Activated CD4-positive, alpha-beta T cell treated with anti-CD3 and anti-CD28 coated beads for 24 hours (primary cell): ENCODE results near the gene RPS6KB2.
A peak's percentile ranks its signal among the peaks of the same experiment; 100 is the strongest.
"Not testable (repeated sequence)": the region's sequence is repeated elsewhere in the genome, so short reads cannot be mapped to it uniquely, and the experiment has no call there.

Source experiments
- DNase-seq, 2 donors: peaks; one replicate each; pipeline ENCODE4 v3.0.0-alpha.2; 2020; ENCODE audit warnings: low read depth in 2 of 2

Gene RPS6KB2

DNA sequence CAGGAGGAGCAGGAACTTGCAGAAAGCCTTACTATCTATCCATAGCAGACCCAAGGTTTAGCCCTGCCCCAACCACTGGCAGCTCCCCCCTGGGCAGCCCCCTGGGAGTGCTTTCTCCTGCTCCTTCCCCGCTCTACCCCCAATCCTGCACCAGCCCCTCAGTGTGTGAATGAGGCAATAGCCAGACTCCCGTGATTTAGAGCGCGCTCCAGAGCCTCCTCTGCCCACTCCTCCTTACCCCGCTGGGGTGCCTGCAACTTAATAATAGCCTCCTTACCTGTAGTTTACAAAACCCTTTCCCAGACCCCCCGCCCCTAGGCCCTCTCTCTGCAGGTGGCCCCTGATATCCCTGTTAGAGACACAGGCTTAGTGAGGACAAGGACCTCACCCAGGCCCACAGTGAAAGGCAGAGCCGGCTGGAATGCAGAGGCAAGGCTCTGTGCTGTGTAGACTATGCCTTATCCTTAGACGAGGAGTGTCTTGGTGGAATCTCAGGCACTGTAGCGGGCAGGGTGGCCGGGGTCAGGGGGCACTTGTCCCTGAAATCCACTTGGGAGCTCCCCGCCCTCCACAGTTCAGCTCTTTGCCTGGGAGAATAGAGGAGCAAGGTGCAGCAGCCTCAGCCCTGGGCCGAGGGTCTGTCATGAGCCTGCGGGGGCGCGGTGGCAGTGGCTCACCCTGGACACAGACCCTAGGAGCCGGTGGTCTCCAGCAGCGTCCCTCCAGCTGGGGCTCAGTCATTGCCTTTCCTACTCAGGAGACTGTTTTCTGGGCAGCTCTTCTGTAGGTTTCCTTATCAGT is 17.1 kb upstream of the RPS6KB2 start:
- DNase-seq: no peak

DNA sequence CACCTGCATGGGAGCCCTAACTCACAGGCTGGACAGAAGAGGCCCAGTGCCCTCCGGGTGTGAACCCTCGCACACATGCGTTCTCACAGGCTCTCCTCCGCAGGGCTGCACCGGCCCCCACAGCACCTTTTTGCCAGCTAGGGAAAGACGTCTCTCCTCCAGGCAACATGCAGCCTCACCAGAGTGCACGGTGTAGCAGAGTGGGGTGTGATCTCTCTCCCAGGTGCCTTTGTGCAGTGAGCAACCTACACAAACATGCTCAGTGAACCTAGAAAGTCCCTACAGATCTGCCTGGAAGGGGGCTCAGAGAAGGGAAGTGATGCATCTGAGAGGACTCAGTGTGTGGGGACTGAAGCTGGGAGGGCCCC is 16.5 kb upstream of the RPS6KB2 start:
- no peak for DNase-seq

DNA sequence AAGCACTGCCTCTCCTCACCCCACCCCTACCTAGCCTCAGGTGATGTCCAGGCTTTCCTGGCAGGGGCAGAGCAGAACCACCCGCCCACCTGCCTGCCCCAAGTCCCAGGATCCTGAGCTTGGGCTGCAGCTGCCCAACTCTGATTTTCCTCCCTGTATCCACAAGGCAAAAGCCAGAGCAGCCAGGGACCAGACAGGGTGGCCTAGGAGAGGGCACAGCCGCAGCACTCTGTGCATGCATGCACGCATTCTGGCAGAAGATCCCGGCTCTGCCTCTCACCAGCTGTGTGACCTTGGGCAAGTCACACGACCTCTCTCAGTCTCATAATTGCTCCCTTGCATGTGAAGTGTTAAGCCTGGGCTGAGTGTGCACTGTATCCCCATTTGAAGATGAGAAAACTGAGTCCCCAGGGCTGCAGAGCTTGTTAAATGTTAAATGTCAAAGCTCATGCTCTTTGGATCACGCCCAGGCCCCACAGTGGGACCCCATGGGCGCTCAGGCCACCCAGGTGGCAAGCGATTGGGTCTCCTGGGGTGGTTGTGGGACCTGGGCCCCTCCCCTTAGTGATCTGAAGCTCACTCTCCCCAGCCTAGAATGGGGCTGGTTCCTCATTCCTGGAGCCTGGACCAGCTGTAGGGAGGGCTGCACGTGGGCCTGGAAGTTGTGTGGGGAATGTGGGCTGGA is 15.7 kb upstream of the RPS6KB2 start:
- no peak for DNase-seq

DNA sequence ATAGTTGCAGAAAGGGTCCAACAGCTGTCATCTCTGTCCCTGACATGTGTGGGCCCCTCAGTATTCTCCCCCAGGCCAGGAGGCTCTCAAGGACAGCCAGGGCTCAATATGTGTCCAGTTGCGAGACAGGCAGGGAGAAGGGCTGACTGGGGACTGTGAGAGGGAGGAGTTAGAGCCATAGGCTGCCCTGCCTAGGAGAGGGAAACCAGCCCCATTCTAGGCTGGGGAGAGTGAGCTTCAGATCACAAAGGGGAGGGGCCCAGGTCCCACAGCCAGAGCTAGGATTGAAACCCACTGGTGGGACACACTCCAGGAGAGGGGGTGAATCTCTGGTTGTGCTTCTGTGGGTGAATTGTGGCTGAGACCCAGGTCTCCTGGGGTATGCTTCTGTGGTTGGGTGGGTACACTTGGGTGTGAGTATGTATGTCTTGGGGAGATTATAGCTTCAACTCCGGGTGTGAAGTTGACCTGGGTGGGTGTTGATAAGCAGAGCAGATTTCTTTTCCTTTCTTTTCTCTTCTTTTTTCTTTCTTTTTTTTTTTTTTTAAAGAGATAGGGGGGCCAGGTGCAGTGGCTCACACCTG is 14.9 kb upstream of the RPS6KB2 start:
- DNase-seq: no peak

DNA sequence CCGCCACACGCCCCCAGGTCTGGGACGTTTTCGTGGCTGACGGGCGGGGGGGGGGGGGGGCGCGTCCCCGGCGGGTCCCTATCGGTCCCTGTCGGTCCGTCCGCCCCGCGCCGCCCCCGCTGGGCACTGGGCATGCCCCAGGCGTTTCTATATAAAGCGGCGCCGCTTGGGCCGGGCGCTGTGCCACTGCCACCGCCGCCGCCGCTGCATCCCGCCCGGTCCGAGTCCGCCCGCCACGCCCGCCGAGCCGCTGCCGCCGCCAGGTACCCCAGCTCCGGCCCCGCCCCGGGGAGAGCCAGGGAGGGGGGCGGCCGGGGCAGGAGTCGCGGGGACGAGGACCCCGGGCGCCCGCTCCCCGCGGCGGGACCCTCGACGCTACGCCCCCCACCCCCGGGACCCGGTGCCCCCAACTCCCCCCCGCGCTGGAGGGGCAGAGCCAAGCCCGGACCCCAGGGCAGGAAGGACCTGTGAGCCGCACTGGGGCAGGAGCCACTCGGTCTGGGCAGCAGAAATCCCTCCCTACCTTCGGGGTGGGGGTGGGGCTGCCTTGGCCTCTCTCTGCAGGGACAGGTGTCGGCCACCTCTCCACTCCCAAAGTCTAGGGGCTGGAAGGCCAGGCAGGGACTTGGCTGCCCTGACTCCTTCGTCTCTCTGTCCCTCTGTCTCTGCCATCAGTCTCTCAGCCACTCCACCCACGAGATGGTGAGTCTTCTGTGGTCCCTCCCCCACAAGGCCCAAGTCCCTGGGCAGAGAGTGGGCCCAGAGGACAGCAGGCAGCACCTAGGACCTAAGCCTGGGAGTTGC is 12.6 kb upstream of the RPS6KB2 start, which contains the start of gene CARNS1:
TSS of gene CARNS1 (plus strand) at position 178 of the 804 bp plus-strand sequence. CDS start at position 700, 522 bp downstream.
- no peak for DNase-seq

DNA sequence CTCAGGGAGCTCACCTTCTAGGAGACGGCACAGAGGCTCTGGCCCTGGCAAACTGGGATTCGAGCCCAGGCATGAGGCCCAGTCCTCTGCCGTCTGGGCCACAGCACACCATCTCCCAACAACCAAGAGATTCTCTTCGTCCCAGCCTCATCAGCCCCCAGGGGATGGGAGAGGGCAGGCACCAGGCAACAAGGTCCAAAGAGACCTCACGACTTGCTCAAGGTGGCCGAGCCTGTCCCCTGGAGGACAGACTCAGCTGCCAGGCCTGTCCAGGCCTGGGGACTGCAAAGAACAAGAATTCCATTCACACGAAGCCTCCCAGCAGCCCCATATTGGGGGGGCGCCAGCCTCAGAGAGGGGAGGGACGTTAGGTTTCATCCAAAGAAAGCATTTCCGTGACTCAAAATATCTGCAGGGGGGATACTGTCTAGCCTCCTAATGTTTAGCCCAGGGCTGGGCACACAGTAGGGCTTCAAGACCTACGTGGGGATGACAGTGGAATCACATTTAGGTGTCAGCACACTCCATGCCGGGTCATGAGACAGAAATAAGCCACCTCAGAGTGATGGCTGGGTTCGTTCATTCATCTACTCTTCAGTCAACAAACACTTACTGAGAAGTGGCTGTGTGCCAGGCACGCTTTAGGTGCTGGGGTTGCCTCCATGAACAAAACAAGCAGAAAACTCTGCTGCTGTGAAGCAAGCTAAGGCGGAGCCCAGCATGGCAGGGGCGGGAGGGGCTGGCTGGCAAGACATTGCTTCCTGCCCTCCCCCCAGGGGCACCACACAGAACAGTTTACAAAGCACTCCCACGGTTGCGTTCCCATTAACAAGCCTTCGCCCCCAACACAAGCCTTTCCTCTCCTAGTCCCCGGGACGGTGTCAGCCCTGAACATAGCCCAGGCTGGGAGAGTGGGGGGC is 11.6 kb upstream of the RPS6KB2 start:
- DNase-seq: no peak

DNA sequence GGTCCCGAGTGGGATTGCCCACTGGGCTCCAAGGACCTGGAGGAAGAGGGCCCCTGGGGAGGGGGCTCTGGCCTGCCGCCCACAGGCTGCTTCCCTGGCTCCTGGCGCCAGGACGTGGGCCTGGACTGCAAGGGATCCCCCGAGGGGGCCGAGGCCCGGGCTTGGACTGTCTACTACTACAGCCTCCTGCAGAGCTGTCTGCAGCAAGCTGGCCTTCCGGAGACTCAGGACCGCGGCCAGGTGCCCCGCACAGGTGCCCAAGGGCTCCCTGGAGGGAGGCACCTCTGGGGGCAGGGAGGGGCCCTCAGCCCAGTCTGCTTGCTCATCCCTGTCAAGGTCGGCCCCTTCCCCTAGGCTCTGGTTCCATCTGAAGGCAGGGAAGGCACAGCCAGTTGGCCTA is 10.9 kb upstream of the RPS6KB2 start:
- DNase-seq: no peak

DNA sequence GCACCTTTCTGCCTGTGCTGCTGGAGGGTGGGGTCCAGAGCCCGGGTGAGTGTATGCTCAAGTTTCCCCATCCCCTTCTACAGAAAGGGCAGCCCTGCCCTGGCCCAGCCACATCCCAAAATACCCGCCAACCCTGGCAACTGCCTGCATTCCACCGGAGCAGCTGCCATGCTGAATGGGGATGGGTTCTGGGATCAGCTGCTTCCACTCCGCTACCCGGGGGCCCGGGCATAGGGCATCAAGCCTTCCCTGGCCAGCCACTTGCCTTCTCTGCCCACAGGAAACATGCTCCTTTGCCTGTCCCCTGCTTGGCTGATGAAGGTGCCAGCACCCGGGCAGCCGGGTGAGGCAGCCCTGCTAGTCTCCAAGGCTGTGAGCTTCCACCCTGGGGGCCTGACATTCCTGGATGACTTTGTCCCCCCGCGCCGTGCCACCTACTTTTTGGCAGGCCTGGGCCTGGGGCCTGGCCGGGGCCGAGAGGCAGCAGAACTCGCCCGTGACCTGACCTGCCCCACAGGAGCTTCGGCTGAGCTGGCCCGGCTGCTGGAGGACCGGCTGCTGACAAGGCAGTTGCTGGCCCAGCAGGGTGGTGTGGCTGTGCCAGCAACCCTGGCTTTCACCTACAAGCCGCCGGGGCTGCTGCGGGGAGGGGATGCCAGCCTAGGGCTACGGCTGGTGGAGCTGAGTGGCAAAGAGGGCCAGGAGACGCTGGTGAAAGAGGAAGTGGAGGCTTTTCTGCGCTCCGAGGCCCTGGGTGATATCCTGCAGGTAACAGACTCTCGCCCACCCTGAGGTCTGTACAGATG is 9.6 kb upstream of the RPS6KB2 start:
- no peak for DNase-seq

DNA sequence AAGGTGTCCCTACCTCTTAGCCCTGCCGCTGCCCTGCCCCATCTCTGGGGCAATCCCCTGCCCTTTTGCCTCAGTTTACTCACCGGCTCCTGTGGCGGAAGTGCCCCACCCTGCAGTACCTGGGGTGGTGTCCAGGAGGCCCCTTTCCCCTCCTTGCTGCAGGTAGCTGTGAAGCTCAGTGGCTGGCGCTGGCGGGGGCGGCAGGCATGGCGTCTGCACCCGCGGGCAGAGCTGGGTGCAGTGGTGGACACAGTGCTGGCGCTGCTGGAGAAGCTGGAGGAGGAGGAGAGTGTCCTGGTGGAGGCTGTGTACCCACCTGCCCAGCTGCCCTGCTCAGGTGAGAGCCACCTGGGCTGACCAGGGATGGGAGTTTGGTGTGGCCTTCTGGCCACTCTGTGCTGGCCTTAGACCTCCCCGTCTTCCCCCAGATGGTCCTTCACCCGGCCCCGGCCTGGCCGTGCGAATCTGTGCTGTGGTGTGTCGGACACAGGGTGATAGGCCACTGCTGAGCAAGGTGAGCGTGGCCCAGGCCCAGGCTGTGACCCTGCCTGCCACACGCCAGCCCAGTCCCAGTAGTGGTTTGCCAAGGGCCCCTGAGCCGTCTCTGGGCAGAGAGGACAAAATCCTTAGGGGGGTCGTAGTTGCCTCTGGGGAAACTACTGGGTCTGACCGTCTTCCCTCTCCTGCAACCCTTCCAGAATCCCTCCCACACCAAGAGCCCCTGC is 8.8 kb upstream of the RPS6KB2 start:
- no peak for DNase-seq

DNA sequence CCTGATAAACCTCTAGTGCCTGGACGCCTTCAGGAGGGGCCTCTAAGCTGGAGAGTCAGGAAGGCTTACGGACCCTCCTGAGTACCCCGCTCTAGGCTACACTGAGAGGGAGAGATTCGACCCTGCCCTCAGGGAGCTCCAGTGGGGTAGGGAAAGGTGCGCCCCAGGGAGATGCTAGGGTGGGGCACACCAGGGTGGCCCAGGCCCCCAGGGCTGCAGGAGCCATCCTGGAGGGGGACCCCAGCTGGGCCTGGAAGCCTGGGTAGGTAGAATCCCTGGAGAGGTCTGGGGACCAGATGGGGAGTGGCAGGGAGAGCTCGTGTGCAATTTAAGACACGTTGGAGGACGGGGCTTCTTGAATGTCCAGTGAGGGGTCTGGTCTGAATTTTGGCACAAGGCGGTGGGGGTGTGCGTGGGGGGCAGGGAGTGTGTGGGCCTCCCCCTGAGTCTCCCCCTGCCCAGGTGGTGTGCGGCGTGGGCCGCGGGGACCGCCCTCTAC is 8.1 kb upstream of the RPS6KB2 start:
- no peak for DNase-seq

DNA sequence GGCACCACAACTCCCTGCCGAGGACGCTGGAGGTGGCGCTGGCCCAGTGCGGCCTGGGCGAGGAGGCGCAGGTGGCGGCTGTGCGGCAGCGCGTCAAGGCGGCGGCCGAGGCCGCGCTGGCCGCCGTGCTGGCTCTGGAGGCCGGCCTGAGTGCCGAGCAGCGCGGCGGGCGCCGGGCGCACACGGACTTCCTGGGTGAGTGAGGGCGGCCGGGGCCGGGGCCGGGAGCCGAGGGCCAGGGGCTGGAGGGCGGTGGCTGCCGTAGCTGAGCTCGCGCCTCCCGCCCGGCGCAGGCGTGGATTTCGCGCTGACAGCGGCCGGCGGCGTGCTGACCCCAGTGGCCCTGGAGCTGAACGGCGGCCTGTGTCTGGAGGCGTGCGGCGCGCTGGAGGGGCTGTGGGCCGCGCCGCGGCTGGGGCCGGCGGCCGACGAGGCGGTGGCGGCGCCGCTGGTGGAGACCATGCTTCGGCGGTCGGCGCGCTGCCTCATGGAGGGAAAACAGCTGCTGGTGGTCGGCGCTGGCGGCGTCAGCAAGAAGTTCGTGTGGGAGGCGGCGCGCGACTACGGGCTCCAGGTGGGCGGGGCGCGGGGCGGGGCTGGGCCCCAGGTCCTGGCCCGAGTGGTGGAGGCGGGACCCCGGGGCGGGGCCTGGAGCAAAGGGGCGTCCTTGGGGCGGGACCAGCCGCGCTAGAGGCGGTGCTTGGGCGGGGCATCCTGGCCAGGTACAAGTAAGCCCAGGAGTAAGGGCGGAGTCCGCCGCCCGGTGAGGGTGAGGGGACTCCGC is 7.5 kb upstream of the RPS6KB2 start:
- DNase-seq: peak; percentile 98 to 99

DNA sequence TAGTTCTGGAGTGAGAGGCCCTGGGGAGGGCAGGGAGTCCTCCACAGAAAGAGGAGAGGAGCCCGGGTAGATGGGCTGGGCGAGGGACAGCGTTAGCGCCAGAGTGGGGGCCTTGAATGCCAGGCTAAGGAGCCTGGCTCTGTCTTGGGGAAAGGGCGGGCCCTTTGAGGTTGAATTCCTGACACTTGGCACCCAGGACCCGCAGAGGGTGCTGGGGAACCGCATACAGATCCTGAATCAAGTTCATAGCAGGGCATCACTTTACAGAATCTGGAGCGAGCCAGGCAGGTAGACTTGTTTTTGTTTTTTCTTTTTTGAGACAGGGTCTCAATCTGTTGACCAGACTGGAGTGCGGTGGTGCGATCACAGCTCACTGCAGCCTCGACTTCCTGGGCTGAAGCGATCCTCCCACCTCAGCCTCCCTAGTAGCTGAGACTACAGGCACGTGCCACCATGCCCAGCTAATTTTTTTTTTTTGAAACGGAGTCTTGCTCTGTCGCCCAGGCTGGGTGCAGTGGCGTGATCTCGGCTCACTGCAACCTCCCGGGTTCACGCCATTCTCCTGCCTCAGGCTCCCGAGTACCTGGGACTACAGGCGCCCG is 6.8 kb upstream of the RPS6KB2 start:
- DNase-seq: no peak

DNA sequence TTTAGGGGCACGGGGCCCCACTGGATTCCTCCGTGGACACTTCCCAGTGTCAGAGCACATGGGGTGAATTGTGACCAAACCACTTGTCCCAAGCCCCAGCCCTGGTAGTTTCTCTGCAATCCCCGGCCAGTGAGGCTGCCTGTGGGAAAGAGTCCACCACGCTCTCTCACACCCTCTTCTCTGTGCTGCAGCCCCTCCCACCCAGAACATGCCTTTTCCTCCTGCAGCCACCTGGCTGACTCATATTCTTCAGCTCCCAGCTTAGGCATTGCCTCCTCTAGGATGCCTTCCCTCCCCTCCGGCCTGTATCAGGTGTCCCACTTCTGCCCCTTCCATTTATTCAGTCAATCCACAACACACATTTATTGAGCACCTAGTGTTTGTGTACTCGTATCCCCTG is 5.4 kb upstream of the RPS6KB2 start:
- no peak for DNase-seq

DNA sequence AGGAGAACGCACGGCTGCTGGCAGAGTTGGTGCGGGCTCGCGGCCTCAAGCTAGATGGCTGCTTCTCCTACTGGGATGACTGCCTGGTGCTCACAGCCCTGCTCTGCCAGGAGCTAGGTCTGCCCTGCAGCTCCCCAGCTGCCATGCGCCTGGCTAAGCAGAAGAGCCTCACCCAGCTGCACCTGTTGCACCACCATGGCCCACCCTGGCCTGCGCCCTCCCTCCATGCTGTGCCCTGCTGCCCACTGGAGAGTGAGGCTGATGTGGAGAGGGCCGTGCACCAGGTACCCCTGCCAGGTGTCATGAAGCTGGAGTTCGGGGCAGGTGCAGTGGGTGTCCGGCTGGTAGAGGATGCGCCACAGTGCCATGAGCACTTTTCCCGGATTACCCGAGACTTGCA is 4.8 kb upstream of the RPS6KB2 start:
- no peak for DNase-seq

DNA sequence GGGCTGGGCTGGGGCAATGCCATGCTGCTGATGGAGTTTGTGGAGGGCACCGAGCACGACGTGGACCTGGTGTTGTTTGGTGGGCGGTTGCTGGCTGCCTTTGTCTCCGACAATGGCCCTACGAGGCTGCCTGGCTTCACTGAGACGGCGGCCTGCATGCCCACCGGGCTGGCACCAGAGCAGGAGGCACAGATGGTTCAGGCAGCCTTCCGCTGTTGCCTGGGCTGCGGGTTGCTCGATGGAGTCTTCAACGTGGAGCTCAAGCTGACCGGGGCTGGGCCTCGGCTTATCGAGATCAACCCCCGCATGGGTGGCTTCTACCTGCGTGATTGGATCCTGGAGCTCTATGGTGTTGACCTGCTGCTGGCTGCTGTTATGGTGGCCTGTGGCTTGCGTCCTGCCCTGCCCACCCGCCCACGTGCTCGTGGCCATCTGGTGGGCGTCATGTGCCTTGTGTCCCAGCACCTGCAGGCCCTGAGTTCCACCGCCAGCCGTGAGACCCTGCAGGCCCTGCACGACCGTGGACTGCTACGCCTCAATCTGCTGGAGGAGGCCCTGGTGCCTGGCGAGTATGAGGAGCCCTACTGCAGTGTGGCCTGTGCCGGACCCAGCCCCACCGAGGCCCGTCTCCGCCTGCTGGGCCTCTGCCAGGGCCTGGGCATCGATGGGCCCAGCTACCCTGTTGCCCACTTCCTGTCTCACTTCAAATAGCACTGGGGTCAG is 4.2 kb upstream of the RPS6KB2 start:
- no peak for DNase-seq

DNA sequence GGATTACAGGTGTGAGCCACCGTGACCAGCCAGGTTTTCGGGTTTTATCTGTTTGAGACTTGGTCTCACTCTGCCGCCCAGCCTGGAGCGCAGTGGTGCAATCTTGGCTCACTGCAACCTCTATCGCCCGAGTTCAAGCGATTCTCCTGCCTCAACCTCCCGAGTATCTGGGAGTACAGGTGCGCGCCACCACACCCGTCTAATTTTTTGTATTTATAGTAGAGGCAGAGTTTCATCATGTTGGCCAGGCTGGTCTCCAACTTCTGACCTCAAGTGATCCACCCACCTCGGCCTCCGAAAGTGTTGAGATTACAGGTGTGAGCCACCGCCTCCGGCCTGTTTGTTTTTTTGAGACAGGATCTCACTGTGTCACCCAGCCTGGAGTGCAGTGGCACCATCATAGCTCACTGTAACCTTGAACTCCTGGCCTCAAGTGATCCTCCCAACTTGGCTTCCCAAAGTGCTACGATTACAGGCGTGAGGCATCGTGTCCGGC is 882 bp upstream of the RPS6KB2 start:
- DNase-seq: not testable (repeated sequence)

DNA sequence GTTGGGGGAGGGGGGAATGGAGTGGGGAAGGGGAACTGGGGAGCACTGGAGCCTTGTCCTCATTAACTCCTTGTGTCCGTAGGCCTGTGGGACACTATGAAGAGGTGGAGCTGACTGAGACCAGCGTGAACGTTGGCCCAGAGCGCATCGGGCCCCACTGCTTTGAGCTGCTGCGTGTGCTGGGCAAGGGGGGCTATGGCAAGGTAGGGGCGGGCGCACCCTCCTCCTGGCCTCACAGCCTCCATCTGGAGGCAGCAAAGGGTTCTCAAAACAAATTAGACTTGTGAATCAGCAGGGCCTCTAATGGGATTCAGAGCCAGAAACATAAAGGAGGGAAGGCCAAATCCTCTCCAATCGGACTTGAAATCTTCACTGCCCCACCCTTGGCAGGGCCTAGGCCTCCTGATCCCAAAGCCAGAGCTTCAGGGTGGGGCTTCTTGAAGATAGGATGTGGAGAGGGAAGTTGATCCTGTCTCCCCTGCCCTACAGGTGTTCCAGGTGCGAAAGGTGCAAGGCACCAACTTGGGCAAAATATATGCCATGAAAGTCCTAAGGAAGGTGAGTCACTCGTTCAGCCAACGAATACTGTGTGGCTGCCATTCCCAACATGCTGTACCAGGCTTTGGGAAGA is 859 bp downstream of the RPS6KB2 start:
- no peak for DNase-seq
